OCI-LY3 (cell line): ENCODE data around the gene HBQ1.
"Not testable (repeated sequence)": the region's sequence is repeated elsewhere in the genome, so short reads cannot be mapped to it uniquely, and the experiment has no call there.

Experiments
- CTCF ChIP-seq: fragments of 200-600, 300-600 bp; sonication (generic); IDR thresholded peaks from 2 replicates; pipeline ENCODE4 v1.5.1; 2014; ENCODE audit warnings: antibody characterized with exemption, low read length, low read depth
- EZH2phosphoT487 ChIP-seq: fragments of 200-600 bp; shearing (Covaris generic); IDR thresholded peaks from 2 replicates; pipeline ENCODE4 v1.6.1; 2018; ENCODE audit warnings: antibody characterized with exemption, mixed run types, low read depth

GRCh38 chr16:173928-174769, 6.1 kb upstream of the HBQ1 start:
- not testable (repeated sequence) for TF ChIP-seq EZH2phosphoT487, CTCF
